HG03175 (cell line): ENCODE measurements around the gene RAPH1.

Source experiments
- ATAC-seq: cut with Tn5 transposase; IDR thresholded peaks from one replicate; pipeline ENCODE4 v1.9.1; 2021; ENCODE audit warnings: mild to moderate bottlenecking, moderate library complexity; ENCODE audit not compliant: unreplicated experiment

RAPH1 gene

DNA sequence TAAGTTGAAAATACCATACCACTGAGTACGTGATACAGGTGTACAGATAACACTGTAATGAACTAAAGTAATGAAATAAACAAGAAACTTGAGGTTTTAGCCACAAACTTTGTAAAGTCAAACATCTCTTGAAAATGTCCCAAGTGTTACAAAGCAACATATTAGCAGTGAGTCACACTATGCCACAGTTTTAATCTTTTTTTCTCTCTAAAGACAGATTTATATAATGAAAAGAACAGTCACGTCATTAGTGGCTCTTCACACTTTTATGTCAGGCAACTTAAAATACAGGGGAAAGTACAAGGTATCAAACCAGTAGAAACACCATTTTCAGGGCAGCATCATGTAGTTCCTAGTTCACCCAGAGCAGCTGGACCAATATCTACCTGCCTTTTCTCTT is 42.1 kb downstream of the RAPH1 start:
- no peak for ATAC-seq

DNA sequence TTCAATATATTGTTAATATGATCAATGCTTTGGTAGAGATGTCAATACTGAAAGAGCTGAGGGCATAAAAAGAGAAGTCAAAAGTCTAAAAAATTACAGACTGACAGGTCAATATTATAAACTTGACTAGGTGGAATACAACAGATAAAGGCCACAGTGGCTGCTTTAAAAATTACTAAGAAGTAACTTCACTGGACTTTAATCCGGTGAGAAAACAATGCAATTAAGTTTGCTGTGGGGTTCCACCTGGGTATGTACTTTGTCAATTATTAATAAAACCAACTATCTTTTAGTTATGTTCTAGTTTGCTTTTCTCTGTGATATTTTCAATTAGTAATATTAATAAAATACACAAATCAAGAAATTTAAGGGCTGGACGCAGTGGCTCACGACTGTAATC is 44.7 kb downstream of the RAPH1 start:
- ATAC-seq = no peak

GRCh38 chr2:203489531-203489930 is 45.6 kb downstream of the RAPH1 start:
- ATAC-seq = no peak

DNA sequence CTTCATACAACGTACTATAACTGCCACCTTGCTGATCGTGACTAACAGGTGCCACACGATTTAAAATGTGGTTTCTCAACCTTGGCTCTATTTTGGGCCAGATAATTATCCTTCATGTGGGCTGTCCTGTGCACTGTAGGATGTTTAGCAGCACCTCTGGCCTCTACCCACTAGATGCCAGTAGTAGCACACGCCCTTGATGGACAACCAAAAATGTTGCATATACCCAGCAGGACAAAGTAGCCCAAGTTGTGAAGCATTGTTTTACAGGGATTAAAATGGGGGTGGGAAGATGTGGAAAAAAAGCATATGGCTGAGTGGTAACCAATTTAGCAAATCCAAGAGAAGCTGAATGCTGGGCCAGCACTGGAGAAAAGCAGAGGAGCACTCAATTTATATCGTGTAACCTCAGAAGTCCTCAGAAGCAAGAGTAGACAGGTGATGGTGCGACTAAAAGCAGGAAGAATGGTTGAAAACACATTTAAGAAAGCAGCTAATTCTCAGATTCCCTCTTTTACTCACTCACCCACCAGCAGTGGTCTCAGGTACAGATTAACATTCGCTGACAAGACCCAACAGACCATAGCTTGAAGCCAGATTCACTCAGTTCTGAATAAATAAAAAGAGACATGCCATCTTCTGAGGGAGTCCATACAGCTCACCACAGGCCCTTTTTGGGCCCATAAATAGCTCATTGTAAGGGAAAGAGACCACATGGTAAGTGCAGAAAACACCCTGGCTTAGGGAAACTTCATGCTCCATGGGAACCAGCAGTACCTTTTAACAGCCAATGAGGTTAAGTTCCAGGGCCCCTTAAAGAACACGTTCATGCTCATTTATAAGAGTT is 50.6 kb downstream of the RAPH1 start:
- peak; percentile 70 for ATAC-seq

GRCh38 chr2:203480623-203481022 is 54.5 kb downstream of the RAPH1 start:
- no peak for ATAC-seq

DNA sequence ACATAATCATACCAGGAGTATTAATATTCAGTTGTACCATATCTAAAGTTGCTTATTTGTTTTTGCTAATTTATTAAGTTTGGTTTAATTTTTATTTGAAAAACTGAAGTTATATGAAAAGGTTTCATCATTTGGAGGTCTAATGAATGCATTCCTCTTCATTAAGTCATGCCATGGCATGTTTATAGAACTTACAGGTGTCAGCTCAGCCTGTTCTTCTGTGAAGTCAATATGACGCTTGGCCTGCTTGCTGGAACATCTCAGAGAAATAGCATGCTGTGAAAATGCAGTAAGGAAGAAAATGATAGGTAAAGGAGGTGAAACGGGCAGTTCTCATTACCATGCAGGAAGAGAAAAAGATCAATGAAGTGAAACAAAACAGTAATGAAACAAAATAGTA is 58.2 kb downstream of the RAPH1 start:
- no peak for ATAC-seq

- ATAC-seq = no peak
Measured at GRCh38 chr2:203471323-203471722, 63.8 kb downstream of the RAPH1 start.

- ATAC-seq = no peak
Measured at GRCh38 chr2:203470371-203470770, 64.7 kb downstream of the RAPH1 start.

DNA sequence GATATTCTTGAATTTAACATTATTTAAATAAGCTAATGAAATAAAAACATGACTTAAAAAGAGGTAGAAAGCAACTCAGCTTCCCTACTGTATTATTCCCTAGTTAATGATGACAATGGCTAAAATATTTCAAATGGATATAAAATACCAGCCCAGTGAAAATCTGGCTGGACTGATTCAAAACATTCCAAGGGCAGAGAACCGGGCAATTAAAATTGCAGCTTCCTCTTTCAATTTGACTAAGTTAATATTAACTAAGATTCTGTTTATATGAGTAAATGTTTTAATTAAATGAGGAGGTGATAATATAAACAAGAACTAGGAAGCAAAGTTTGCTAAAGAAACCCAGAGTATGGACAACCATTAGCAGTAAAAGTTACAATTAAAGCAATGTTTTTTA is 65.6 kb downstream of the RAPH1 start:
- ATAC-seq = no peak

DNA sequence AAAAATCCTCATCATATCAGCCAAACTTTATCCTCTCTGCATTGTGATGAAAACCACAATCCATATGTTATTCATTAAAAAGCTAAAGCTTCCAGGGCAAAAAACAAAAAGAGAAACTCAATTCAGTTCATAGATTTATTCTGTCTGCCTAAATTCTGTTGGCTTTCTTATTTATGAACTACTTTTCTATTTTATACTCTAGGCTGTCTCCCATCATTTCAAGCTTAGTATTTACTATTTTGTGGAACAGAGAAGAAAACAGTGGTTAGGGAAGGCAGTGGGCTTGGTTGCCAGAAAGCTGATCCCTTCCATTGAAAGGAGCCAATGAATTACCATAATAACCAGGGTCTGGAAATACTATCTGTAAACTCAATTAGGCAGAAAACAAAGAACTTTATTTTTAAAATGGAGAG is 71.8 kb downstream of the RAPH1 start:
- ATAC-seq = no peak

GRCh38 chr2:203462308-203462707 is 72.8 kb downstream of the RAPH1 start:
- no peak for ATAC-seq

DNA sequence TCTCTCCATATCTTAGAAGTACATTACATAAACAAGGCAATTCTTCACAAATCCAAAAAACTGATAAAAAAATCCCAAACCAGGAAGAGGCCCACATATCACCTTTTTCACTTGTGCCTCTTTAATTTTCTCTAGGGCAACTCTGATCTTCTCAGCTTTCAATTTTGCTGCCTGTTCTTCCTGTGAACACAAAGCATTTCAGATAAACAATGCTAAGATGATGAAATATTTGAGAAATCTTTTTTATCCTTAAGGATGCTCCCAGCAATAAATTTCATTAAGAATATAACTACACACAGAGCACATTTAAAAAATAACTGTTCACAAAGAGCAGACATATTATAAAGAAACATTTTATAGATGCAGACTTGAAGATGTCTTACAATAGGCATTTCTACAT is 73.4 kb downstream of the RAPH1 start:
- no peak for ATAC-seq

DNA sequence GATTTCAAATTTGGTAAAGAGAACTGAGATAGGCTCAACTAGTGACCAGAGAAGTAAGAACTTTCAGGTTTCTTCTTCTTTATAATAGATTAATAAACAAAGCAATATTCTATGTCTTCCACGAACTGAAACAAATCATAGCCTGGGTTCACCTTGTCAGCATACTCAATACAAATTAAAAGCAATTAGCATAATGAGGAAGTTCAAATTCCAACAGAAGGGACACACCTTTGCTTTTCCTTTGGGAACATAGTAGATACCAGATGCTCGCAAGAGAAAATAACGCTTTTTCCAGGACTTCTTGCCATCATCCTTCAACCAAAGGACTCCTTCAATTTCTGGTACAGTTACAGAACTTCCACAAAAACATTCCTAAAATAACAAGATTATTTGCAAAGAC is 79.9 kb downstream of the RAPH1 start:
- ATAC-seq = no peak

GRCh38 chr2:203453858-203454451 is 81.1 kb downstream of the RAPH1 start:
- ATAC-seq = peak; percentile 80

- no peak for ATAC-seq
Measured at GRCh38 chr2:203451689-203452088, 83.4 kb downstream of the RAPH1 start.

- no peak for ATAC-seq
Measured at GRCh38 chr2:203451011-203451410, 84.1 kb downstream of the RAPH1 start.

DNA sequence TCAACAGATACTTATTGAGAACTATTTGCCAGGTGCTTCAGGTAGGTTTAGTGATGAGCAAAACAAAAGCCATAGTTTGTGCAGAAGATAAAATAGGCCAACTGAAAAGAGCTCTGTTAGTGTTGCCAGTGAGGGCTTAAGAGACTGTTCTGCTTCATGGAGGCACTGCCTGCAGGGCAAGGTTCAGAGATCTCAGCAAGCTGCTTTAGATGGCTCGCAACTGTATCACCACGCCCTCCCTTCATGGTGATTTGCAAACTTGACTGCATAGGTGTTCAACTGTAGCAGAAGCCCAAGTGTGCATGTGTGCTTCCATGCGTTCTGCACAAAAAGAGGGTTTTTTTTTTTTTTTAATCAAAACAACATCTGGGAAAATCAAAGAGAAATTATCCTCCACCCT is 84.5 kb downstream of the RAPH1 start:
- ATAC-seq = no peak

DNA sequence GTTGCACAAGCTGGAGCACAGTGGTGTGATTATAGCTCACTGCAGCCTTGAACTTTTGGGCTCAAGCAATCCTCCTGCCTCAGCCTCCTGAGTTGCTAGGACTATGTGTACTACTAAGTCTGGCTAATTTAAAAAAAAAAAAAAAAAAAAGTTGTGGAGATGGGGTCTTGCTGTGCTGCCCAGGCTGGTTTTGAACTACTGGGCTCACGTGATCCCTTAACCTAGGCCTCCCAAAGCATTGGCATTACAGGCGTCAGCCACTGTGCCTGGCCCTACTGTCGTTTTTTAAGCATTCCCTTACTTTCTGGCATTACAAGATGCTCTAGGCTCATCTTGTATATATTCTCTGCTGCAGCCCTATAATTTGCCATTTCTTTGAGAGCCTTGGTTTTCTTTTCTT is 88.3 kb downstream of the RAPH1 start:
- ATAC-seq = no peak

DNA sequence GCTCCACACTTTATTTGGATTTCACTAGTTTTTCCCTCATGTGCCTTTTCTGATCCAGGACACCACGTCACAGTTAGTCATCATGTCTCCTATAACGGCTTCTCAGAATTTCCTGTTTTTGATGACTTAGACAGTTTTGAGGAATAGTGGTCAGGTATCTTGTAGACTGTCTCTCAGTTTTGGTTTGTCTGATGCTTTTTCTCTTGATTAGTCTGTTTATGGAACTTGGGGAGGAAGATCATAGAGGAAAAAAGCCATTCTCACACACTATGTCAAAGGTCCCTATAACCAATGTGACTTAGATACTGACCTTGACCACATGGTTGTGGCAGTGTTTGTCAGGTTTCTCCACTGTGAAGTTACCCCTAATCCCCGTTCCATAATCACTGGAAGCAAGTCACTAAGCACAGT is 89.0 kb downstream of the RAPH1 start:
- no peak for ATAC-seq

GRCh38 chr2:203444738-203445137 is 90.4 kb downstream of the RAPH1 start:
- no peak for ATAC-seq

DNA sequence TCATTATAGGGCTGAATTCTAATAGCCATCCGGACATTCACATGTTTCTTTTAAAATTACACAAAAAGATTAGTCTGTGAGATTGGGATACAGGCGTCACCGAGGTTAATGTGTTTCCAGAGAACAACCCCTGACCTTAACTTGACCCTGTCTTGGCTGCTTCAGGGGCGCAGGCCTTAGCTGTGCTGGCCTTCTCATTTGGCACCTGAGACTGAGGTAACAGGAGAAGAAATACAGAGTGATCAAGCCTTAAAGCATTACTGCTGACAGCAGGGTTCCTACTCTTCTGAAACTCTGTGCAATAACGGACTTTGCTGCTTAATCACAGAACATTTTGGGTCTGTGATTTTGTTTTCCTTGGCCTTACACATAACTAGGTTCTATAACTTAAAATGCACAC is 92.6 kb downstream of the RAPH1 start:
- no peak for ATAC-seq

GRCh38 chr2:203441463-203441862 is 93.6 kb downstream of the RAPH1 start:
- ATAC-seq = no peak

GRCh38 chr2:203440671-203441070 is 94.4 kb downstream of the RAPH1 start:
- ATAC-seq = no peak
